Chondrocyte (in vitro differentiated cells): Measurements from ENCODE around the gene SLC7A11. TPM values are rescaled to one million over a fixed set of nuclear protein-coding genes. Genes with fewer than 3 reads are reported as not detected.

Experiments
- DNase-seq: peaks from one replicate; pipeline ENCODE4 v3.0.0; 2021; ENCODE audit warnings: mixed read lengths, low spot score
- H3K27ac Mint-ChIP-seq: one replicate; pipeline ENCODE4 v1.8.0; 2021; ENCODE audit warnings: mild to moderate bottlenecking, moderate library complexity, mixed read lengths; ENCODE audit not compliant: unreplicated experiment
- H3K27me3 Mint-ChIP-seq: 2 replicates; pipeline ENCODE4 v1.8.0; 2021; ENCODE audit warnings: low read depth, mixed read lengths
- H3K36me3 Mint-ChIP-seq: 2 replicates; pipeline ENCODE4 v1.8.0; 2021; ENCODE audit warnings: low read depth, mixed read lengths
- H3K4me1 Mint-ChIP-seq: 2 replicates; pipeline ENCODE4 v1.8.0; 2021; ENCODE audit warnings: low read depth, mild to moderate bottlenecking, mixed read lengths
- H3K4me3 Mint-ChIP-seq: one replicate; pipeline ENCODE4 v1.8.0; 2021; ENCODE audit warnings: mild to moderate bottlenecking, moderate library complexity, mixed read lengths; ENCODE audit not compliant: unreplicated experiment
- H3K9me3 Mint-ChIP-seq: 2 replicates; pipeline ENCODE4 v1.8.0; 2021; ENCODE audit warnings: low read depth, mixed read lengths
- CTCF ChIP-seq: fragments of 200-600 bp; sonication (generic); IDR thresholded peaks from 2 replicates; pipeline ENCODE4 v1.5.0; 2021; ENCODE audit warnings: antibody characterized with exemption, mild to moderate bottlenecking, moderate library complexity
- total RNA-seq: library from RNA; stranded (reverse); gene quantifications from 3 replicates; pipeline ENCODE4 v1.2.1, GENCODE V29; 2021

SLC7A11 gene
- total RNA-seq, 1 donor from 2014 or later = 31.5 TPM

GRCh38 chr4:138177278-138177968, 64.7 kb downstream of the SLC7A11 start:
- H3K9me3 Mint-ChIP-seq = no peaks in the 10 kb centered on the region
- H3K27ac Mint-ChIP-seq = no peak overlapping the region
- H3K4me3 Mint-ChIP-seq = no peak overlapping the region
- no peak for DNase-seq
- H3K27me3 Mint-ChIP-seq = no peaks in the 10 kb centered on the region
- no peak for TF ChIP-seq CTCF
- H3K36me3 Mint-ChIP-seq = peaks cover 26% of the 10 kb centered on the region
- peaks cover 29% of the 10 kb centered on the region for H3K4me1 Mint-ChIP-seq

- H3K27ac Mint-ChIP-seq = no peak overlapping the region
- H3K9me3 Mint-ChIP-seq = no peaks in the 10 kb centered on the region
- H3K27me3 Mint-ChIP-seq = no peaks in the 10 kb centered on the region
- H3K36me3 Mint-ChIP-seq = peaks cover 21% of the 10 kb centered on the region
- no peak for DNase-seq
- no peak overlapping the region for H3K4me3 Mint-ChIP-seq
- TF ChIP-seq CTCF = peak; percentile 67
- peaks cover 8% of the 10 kb centered on the region for H3K4me1 Mint-ChIP-seq
These were observed 67.0 kb downstream of the SLC7A11 start for GRCh38 chr4:138174981-138175794.

- Mint-ChIP-seq H3K4me3 (no peak overlapping the region), H3K9me3 (no peaks in the 10 kb centered on the region), H3K36me3 (peaks cover under 1% of the 10 kb centered on the region), H3K4me1 (peaks cover 2% of the 10 kb centered on the region), H3K27ac (no peak overlapping the region), H3K27me3 (no peaks in the 10 kb centered on the region)
- TF ChIP-seq CTCF = no peak
- no peak for DNase-seq
These were observed 77.9 kb downstream of the SLC7A11 start for GRCh38 chr4:138164208-138164607.

- Mint-ChIP-seq H3K4me3 (no peak overlapping the region), H3K9me3 (no peaks in the 10 kb centered on the region)
These were observed 79.0 kb downstream of the SLC7A11 start for GRCh38 chr4:138163171-138163570.

More at GRCh38 chr4:138163171-138163570, 79.0 kb downstream of the SLC7A11 start:
- Mint-ChIP-seq H3K27me3 (no peaks in the 10 kb centered on the region), H3K4me1 (peaks cover 8% of the 10 kb centered on the region), H3K36me3 (no peaks in the 10 kb centered on the region), H3K27ac (no peak overlapping the region)
- no peak for TF ChIP-seq CTCF
- no peak for DNase-seq
